HG02938 (cell line): ENCODE results near the gene GPR84.

Experiments
- ATAC-seq: cut with Tn5 transposase; IDR thresholded peaks from one replicate; pipeline ENCODE4 v1.9.1; 2021; ENCODE audit warnings: mild to moderate bottlenecking, moderate library complexity; ENCODE audit not compliant: unreplicated experiment

GPR84 gene

GRCh38 chr12:54364413-54364812 is at the start of gene GPR84:
Gene GPR84, minus strand, starts transcription at chr12:54364486. Its CDS starts 635 bp downstream, at chr12:54363851.
- ATAC-seq, result peak; percentile 44

DNA sequence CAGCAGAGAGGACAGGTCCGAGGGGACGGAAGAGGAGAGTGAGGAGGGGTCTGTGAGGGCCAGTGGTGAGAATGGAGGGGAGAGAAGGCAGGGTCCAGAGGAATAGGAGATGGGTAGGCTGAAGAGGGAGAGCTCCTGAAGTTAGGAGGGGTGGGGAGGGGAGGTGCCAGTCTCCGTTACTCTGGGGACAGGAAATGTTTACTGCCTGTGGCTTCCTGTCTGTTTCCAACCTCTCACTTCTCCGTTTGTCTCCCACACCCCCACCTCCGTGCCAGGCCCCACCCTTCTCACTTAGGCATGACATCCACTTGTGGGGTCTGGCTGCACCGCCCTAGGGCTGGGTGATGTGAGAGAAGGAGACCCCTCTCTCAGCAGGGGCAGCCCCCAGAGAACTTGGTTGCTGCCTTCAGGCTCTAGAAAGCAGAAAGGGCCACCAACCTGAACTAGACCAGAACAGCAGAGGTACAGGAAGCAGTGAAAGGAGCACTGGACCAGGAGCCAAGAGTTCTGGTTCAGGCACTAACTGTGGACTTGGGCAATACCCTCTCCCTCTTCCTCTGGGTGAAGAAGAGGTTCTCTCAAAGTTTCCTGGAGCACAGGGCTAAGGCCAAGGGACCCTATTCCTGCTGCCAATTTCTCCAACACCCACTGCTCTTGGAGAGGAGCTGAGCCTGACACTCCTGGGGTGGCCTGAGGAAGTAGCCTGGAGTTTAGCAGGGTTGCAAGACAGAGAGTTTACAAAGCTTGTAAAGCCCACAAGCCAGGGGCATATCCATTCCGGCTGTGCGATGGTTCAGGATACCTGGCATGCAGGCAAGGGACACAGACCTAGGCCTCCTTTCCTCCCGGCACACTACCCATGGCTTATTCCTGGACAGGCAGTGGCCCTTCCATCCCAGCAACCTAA is 49.3 kb upstream of the GPR84 start:
- no peak for ATAC-seq

- no peak for ATAC-seq
Measured at GRCh38 chr12:54412786-54413185, 48.5 kb upstream of the GPR84 start.

- no peak for ATAC-seq
Measured at GRCh38 chr12:54412348-54412747, 48.1 kb upstream of the GPR84 start.

- no peak for ATAC-seq
Measured at GRCh38 chr12:54411391-54412241, 47.3 kb upstream of the GPR84 start.

DNA sequence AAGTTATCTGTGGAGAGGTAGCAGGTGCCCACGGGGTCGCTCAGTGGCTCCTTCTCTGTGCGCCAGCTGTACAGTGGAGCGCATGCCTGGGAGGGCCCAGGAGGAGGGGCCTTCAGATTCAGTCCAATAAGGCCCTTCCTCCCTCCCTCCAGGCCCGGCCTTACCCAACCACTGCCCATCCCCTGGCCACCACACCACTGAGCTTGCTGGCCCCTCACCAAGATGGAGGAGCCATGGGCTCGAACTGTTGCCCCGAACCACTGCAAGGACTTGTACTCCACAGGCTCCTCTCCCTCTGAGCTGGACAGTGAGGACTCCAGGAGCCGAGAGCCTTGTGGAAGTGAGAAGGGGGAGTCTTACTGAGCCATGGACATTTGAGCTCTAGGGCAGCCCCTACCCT is 45.0 kb upstream of the GPR84 start:
- no peak for ATAC-seq

GRCh38 chr12:54407183-54407905 is 43.1 kb upstream of the GPR84 start:
- ATAC-seq, result no peak

DNA sequence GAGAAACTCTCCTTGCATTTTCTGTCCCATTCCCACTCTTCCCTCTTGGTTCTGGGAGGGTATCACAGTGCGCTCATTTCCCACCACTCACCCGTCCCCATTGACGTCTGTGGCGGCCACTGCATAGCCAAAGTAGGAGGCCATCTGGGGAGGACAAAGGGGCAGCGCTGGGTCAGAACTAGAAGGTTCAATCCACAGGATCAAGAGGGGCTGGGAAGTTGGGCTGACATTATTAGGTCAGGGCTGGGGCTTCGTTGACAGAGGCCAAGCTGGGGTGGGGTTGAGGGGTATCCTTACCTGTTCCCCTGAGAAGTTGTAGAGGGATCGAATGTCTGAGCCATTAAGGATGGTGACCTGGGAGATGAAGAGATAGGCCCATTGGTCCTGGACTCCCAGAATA is 41.3 kb upstream of the GPR84 start:
- ATAC-seq, result no peak

DNA sequence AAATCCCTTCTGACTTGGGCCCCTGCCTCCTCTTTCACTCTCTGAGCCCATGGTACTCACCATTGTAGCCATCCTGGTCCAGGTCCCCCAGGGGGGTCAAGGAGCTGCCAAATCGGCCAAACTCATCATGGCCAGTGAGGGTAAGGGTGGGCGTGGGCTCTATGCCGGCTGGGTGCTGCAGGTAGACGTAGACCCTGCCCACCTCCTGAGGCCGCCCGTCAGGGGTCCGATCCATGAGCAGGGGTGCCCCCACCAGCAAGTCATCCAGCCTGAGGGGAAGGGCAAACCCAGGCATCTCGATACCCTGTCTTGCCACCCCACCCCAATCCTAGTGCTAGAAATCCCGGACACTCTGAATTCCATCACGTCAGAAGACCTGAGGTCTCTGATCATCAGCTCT is 40.8 kb upstream of the GPR84 start:
- ATAC-seq, result no peak

- ATAC-seq, result no peak
Measured at GRCh38 chr12:54404061-54405004, 40.0 kb upstream of the GPR84 start.

DNA sequence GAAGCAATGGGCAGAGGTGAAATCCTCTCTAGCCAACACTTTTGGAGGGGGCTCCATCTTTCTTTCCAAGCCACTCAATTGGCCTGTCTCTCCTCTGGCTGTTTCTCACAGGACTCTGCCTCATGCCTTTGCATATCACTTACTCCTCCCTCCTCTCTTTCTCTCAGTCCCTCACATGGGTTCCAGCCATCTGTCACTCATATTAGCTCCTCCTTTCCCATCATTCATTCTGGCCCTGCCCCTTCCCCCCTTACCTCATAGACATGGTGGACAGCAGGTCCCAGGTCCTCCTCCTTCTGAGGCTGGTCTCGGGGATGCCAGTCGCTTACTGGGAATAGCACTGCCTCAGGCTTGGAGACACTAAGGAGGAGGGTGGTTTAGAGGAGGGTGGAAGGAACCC is 36.8 kb upstream of the GPR84 start:
- ATAC-seq, result no peak

DNA sequence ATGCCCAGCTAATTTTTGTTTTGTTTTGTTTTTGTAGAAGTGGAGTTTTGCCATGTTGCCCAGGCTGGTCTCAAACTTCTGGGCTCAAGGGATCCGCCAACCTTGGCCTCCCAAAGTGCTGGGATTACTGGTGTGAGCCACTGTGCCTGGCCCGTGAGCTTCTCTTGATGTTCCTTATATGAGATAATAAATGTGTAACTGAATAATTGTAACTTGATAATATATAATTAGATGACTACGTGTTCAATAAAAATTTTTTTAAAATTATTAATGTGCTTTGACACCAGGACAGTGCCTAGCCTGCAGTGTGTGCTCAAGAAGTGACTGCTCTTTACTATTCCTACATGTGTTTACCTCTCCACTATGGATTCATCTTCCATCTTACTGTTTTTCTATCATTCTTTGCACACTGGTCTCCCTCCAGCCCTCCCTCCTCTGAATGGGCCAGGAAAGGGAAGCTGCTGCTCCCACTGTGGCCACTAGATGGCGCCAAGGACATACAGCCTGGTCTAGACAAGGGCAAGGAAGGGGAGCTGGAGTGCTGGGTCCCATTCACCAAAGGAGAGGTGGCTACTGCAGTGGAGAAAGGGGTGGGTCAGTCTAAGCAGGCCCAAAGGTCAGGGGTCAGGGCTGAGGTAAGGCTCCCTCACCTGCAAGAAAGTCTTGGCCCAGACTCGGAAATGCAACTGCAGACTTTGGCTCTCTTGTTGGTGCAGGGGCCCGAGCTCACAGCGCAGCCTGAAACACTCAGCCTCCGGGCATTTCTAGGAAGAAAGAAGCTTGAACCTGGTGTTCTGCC is 34.9 kb upstream of the GPR84 start:
- peak; percentile 88 for ATAC-seq

DNA sequence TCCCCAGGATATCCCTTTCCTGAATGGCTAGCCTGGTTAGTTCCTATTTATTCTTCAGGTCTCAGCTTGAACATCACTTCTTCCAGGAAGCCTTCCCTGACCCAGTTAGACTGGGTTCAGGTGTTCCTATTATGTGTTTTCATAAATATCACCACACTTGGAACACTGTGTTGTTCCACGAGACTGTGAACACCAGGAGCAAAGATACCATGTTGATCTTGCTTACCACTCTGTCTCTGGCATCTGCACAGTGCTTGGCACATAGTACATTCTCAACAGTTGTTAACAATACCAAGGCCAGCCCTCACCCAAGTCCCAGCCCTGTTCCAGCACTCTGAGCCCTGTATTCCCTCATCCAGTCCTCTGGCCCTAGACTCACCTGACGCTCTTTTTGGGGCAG is 33.9 kb upstream of the GPR84 start:
- ATAC-seq, result no peak

GRCh38 chr12:54397157-54397556 is 32.9 kb upstream of the GPR84 start:
- ATAC-seq, result no peak

- ATAC-seq, result no peak
Measured at GRCh38 chr12:54395545-54395944, 31.3 kb upstream of the GPR84 start.

DNA sequence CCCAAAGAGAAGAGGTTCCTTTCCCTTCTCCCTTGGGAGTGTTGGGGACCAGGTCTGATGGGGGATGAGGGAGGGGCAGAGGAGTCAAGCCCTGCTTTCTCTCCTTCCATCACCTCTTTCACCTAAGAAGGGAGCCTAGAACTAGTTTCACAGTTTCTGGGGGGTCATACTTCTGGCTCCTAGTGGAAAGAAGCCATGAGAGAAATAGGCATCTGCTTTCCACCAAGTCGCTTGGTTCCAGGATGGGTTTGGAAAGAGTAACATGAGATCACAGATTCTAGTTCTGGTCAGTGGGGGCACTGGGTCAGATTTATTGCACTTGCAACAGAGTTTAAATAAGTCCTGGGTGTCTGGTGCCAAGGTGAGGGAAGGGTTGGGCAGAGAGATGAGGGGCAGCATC is 30.7 kb upstream of the GPR84 start:
- no peak for ATAC-seq

DNA sequence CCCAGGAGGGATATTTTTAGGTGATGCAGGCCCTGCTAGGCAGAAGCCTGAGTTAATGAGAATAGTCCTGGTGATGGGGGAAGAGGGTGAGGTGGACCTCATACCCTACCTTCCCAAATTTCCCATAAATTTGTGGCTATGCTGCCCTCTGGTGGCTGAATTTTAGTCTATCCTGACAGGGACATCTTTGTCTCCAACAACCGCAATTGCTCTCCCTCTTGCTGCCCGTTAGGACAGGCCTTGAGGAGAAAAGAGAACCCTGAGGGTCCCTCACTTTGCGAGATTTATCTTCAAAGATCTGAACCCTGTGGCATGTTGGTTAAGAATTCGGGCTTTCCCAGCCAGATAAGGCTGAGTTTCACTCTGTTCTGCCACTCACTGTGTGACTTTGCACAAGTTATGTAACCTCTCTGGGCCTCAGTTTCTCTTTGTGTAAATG is 30.0 kb upstream of the GPR84 start:
- no peak for ATAC-seq

- ATAC-seq, result no peak
Measured at GRCh38 chr12:54393743-54394142, 29.5 kb upstream of the GPR84 start.

- no peak for ATAC-seq
Measured at GRCh38 chr12:54393207-54393609, 28.9 kb upstream of the GPR84 start.
